B cell (primary cell): Measurements from ENCODE around the gene MAFB.

Source experiments
- CTCF ChIP-seq: fragments of 200-600 bp; IDR thresholded peaks from one replicate; pipeline ENCODE4 v1.8.0; 2022; ENCODE audit warnings: antibody characterized with exemption, mild to moderate bottlenecking
- EZH2 ChIP-seq: IDR thresholded peaks from 2 replicates; pipeline ENCODE4 v1.6.1; 2012; ENCODE audit warnings: borderline replicate concordance, low read depth, mild to moderate bottlenecking, moderate library complexity, low read length; ENCODE audit not compliant: insufficient read depth, poor library complexity, severe bottlenecking

GRCh38 chr20:40663304-40663790, 25.7 kb downstream of the MAFB start:
- TF ChIP-seq CTCF (no peak), EZH2 (no peak)
